Spleen (tissue), 11 donors: Measurements from ENCODE around the gene ARHGEF18. TPM values are rescaled to one million over a fixed set of nuclear protein-coding genes. Genes with fewer than 3 reads are reported as not detected.
A peak's percentile ranks its signal among the peaks of the same experiment; 100 is the strongest.

Source experiments
- DNase-seq: peaks from one replicate; pipeline ENCODE4 v3.0.0-alpha.2; 2020
- H3K27ac ChIP-seq, 8 donors: fragments of 200-600 bp; sonication (generic) in 7 of 8; 1 replicate in 4 of 8; 2 replicates in 4 of 8; pipeline versions ENCODE4 v1.5.0 to v1.8.0; 2016 to 2021; ENCODE audit warnings: inconsistent platforms in 4 of 8, mild to moderate bottlenecking in 4 of 8, moderate library complexity in 1 of 8
- H3K27me3 ChIP-seq, 7 donors: fragments of 200-600 bp; sonication (generic) in 6 of 7; replicated peaks in 1 of 7; 1 replicate in 4 of 7; 2 replicates in 3 of 7; pipeline versions ENCODE4 v1.5.0 to v1.8.0; 2016 to 2021; ENCODE audit warnings: inconsistent platforms in 3 of 7, mild to moderate bottlenecking in 1 of 7
- H3K36me3 ChIP-seq, 6 donors: fragments of 200-600 bp; sonication (generic) in 5 of 6; 1 replicate in 4 of 6; 2 replicates in 2 of 6; pipeline versions ENCODE4 v1.5.0 to v1.8.0; 2016 to 2021; ENCODE audit warnings: inconsistent platforms in 2 of 6
- H3K4me1 ChIP-seq, 6 donors: fragments of 200-600 bp; sonication (generic) in 5 of 6; 1 replicate in 3 of 6; 2 replicates in 3 of 6; pipeline versions ENCODE4 v1.5.0 to v1.8.0; 2016 to 2021; ENCODE audit warnings: inconsistent platforms in 3 of 6
- H3K4me3 ChIP-seq, 8 donors: fragments of 200-600 bp; sonication (generic) in 7 of 8; 1 replicate in 4 of 8; 2 replicates in 4 of 8; pipeline versions ENCODE4 v1.5.0 to v1.8.0; 2016 to 2021; ENCODE audit warnings: inconsistent platforms in 4 of 8, mild to moderate bottlenecking in 4 of 8, moderate library complexity in 2 of 8
- H3K9me3 ChIP-seq, 8 donors: fragments of 200-600 bp; sonication (generic) in 7 of 8; 1 replicate in 4 of 8; 2 replicates in 4 of 8; pipeline versions ENCODE4 v1.5.0 to v1.8.0; 2016 to 2021; ENCODE audit warnings: inconsistent platforms in 4 of 8
- POLR2A ChIP-seq, 3 donors: fragments of 450-650 bp; IDR thresholded peaks; one replicate each; pipeline ENCODE4 v1.5.1; 2017; ENCODE audit warnings: antibody characterized with exemption in 3 of 3, mild to moderate bottlenecking in 1 of 3
- POLR2AphosphoS5 ChIP-seq, 3 donors: sonication (generic); formaldehyde crosslinking; IDR thresholded peaks; one replicate each; pipeline ENCODE4 v1.5.1; 2017; ENCODE audit warnings: antibody characterized with exemption in 3 of 3
- WGBS, 5 donors: extraction: QIAGEN DNeasy Blood & Tissue Kit in 3 of 5; methylation state at CpG; one replicate each; pipeline versions ENCODE4 v1.1.5 to v1.1.7; 2013 to 2018; 5-methylcytosine and 5-hydroxymethylcytosine counted together
- intact Hi-C: fragments of 100-400 bp; cut with DNase I; formaldehyde crosslinking; loops from one replicate; pipeline ENCODE4 v1.15.0; 2023; ENCODE audit warnings: low total_unique reads
- polyA plus RNA-seq, 3 donors: library from polyadenylated mRNA; stranded (reverse); fragments of 200-250 nt; gene quantifications; one replicate each; pipeline ENCODE4 v1.2.1, GENCODE V29; 2013
- total RNA-seq, 7 donors: library from RNA; depleted of rRNA in 3 of 7; stranded (reverse); fragments of >200 nt in 3 of 7; fragmentation: NEBNext Ultra II Directional in 4 of 7; extraction: Animal tissue kit (Norgen Biotek cat#: 25700) in 4 of 7; gene quantifications; one replicate each; pipeline versions ENCODE4 v1.1.0 to v1.2.1, GENCODE V29; 2016 to 2021
- TF ChIP-seq, protein P1 (sequence below), 11 experiments: fragments of 200-600 bp in 7 of 11; fragments of 450-650 bp in 4 of 11; sonication (generic) in 4 of 11; IDR thresholded peaks in 8 of 11; conservative IDR thresholded peaks in 3 of 11; 1 replicate in 7 of 11; 2 replicates in 4 of 11; pipeline versions ENCODE4 v1.4.0 to v1.8.0; 2016 to 2021; ENCODE audit warnings: antibody characterized with exemption in 11 of 11, inconsistent platforms in 4 of 11, mild to moderate bottlenecking in 1 of 11
- donor health status: healthy with polysubstance abuse.
- donor health status: DM: no; HTN: no; CAD: no; lungs with moderate emphysema.
- donor health status: DM: no; HTN: no; CAD: no.
- donor health status: Bipolar disorder and iron deficiency.
- donor health status: healthy.
- donor health status: DM: no; HTN: no; CAD: no.
- donor health status: DM: yes; HTN: yes; CAD: no.

Gene ARHGEF18
- total and polyA plus RNA-seq, 10 donors, result 24.3 to 79.8 (median 67.7) TPM

DNA sequence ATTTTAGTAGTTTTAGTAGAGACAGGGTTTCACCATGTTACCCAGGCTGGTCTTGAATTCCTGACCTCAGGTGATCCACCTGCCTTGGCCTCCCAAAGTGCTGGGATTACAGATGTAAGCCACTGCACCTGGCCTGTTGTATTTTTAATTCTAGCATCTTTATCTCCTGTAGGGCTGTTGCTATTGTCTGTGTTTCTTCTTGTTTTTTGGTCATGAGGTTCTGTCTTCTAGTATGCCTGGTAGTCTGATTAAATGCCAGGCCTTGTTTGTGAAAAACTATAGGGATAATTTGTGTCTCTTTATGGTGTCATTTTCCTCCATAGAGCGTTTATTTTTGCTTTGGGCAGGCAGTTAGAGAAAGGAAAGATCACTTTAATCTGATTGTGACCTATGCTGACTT, 3.1 kb downstream of the ARHGEF18 start:
- WGBS, 5 donors, result 75 to 97% (median 79%) methylated on average over 1 of the region's 1 CpG
- Histone ChIP-seq H3K4me3 (peak overlapping the region in 1 of 8 donors; percentile 88), H3K36me3 (peaks cover 0 to 43% (median 7%) of the 10 kb centered on the region in 6 donors), H3K27me3 (no peaks in the 10 kb centered on the region), H3K9me3 (peaks cover 0 to 15% (median 10%) of the 10 kb centered on the region in 8 donors), H3K4me1 (peaks cover 11 to 85% (median 53%) of the 10 kb centered on the region in 6 donors), H3K27ac (peak overlapping the region in 4 of 8 donors; percentile 0 to 96 (median 92))
- TF ChIP-seq POLR2A (IDR thresholded peaks at IDR 0.05) (no peak), POLR2AphosphoS5 (IDR thresholded peaks at IDR 0.05) (no peak)
- TF ChIP-seq, protein P1, sequence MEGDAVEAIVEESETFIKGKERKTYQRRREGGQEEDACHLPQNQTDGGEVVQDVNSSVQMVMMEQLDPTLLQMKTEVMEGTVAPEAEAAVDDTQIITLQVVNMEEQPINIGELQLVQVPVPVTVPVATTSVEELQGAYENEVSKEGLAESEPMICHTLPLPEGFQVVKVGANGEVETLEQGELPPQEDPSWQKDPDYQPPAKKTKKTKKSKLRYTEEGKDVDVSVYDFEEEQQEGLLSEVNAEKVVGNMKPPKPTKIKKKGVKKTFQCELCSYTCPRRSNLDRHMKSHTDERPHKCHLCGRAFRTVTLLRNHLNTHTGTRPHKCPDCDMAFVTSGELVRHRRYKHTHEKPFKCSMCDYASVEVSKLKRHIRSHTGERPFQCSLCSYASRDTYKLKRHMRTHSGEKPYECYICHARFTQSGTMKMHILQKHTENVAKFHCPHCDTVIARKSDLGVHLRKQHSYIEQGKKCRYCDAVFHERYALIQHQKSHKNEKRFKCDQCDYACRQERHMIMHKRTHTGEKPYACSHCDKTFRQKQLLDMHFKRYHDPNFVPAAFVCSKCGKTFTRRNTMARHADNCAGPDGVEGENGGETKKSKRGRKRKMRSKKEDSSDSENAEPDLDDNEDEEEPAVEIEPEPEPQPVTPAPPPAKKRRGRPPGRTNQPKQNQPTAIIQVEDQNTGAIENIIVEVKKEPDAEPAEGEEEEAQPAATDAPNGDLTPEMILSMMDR (IDR thresholded peaks at IDR 0.05 in 8 of 11, conservative IDR thresholded peaks at IDR 0.05 in 3 of 11), result no peak
- DNase-seq, result no peak
- intact Hi-C loops, result no loop called here

DNA sequence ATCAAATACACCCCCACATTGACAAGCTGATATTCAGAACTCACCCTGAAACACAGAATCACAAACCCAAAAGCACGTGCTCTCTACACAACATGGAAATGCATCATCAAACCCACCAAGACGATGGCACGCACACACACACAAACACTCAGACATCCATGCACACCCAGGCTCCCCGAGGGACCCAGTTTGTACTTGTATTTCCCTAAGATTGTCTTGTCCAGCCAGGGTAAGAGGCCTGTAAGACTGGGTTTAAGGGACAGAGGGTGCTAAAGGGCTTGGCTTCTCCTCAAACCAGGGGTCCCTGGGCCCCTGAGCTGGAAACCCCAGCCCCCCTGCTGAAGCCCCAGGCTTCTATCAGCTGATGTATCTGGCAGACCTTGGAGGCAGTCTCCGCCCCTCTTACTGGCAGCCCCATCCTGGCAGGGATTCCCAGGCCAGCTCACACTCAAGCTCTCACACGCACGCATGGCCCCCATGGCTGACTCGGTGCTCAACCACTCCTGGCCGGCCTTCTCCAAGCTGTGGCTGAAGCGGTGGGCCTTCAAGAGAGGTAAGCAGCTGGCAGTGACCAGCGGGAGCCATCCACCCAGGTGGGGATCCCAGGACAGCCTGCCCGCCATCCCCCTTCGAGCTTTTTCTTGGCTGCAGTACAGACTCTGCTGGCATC, 6.5 kb downstream of the ARHGEF18 start:
- intact Hi-C loops, result no loop called here
- Histone ChIP-seq H3K27me3 (no peaks in the 10 kb centered on the region), H3K27ac (no peak overlapping the region), H3K4me1 (peaks cover 5 to 64% (median 33%) of the 10 kb centered on the region in 6 donors), H3K9me3 (peaks cover 0 to 15% (median 10%) of the 10 kb centered on the region in 8 donors), H3K4me3 (no peak overlapping the region), H3K36me3 (peaks cover 0 to 77% (median 7%) of the 10 kb centered on the region in 6 donors)
- WGBS, 5 donors, result 81 to 96% (median 85%) methylated on average over 8 to 13 of the region's 13 CpGs
- peak; percentile 77 for DNase-seq
- peak in 1 of 3 donors; percentile 32 for TF ChIP-seq POLR2AphosphoS5 (IDR thresholded peaks at IDR 0.05)
- TF ChIP-seq POLR2A (IDR thresholded peaks at IDR 0.05), result no peak

DNA sequence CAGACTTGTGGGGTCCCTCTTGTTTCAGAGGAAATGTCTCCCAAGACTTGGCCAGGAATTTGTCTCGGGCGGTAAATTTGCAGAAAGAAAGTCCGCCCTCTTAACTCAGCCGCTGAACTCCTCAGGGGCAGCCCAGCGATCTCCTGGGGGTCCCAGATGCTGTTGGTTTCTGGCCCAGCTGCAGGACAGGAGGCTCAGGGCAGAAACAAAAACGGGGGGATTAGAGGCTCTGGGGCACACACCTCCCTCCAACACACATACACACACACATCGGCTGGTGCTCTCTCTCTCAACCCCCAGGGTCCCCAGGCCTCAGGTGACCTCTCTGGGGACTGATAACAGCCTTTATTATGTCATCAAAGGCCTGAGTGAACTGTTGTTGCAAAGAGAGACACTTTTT, 7.1 kb downstream of the ARHGEF18 start:
- Histone ChIP-seq H3K27me3 (no peaks in the 10 kb centered on the region), H3K27ac (no peak overlapping the region), H3K9me3 (peaks cover 0 to 15% (median 10%) of the 10 kb centered on the region in 8 donors), H3K4me3 (no peak overlapping the region), H3K4me1 (peaks cover 5 to 63% (median 30%) of the 10 kb centered on the region in 6 donors), H3K36me3 (peaks cover 0 to 83% (median 8%) of the 10 kb centered on the region in 6 donors)
- intact Hi-C loops, result no loop called here
- no peak for TF ChIP-seq POLR2AphosphoS5 (IDR thresholded peaks at IDR 0.05)
- no peak for TF ChIP-seq POLR2A (IDR thresholded peaks at IDR 0.05)
- TF ChIP-seq, protein P1 (IDR thresholded peaks at IDR 0.05 in 8 of 11, conservative IDR thresholded peaks at IDR 0.05 in 3 of 11), result no peak
- 75 to 86% (median 81%) methylated on average over 7 of the region's 7 CpGs for WGBS, 5 donors
- peak; percentile 34 for DNase-seq

DNA sequence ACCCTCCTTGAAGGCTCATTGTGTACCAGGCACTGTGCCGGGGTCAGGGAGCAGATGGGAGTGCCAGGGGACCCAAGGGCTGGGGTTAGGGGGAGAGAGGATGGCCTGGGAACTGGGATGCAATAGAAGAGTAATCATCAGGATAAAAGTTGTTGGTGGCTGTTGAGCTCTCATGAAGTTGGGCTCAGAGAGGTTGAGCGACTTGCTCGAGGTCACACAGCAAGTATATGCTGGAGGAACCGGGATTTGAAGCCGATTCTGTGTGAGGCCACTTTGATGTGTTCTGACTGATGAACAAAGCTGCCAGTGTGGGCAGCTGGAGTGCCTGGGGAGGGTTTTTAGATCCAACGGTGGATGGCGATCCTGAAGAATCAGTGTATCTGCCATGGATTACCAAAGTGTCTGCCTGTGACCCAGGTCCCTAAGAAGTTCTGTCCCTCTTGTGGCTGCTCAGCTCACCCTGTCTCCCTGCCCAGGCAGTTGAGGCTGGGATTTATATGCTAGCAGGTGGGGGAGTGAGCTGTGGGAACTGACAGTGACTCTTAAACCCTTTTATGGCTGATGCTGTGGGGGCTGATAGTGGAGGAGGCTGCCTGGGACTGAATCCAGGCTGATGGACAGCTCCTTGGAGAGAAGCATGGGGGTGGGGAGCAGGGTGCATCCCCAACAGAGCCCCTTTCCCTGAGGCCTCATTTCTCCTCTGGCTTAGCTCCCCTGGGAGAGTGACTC, 8.3 kb downstream of the ARHGEF18 start:
- no peak for DNase-seq
- no peak for TF ChIP-seq POLR2A (IDR thresholded peaks at IDR 0.05)
- no peak for TF ChIP-seq POLR2AphosphoS5 (IDR thresholded peaks at IDR 0.05)
- TF ChIP-seq, protein P1 (IDR thresholded peaks at IDR 0.05 in 8 of 11, conservative IDR thresholded peaks at IDR 0.05 in 3 of 11), result no peak
- H3K4me1 ChIP-seq, result peaks cover 5 to 60% (median 28%) of the 10 kb centered on the region in 6 donors
- peaks cover 0 to 3% (median 2%) of the 10 kb centered on the region in 8 donors for H3K9me3 ChIP-seq
- WGBS, 5 donors, result 90 to 95% (median 91%) methylated on average over 7 of the region's 7 CpGs
- H3K4me3 ChIP-seq, result no peak overlapping the region
- intact Hi-C loops, result no loop called here
- no peaks in the 10 kb centered on the region for H3K27me3 ChIP-seq
- H3K36me3 ChIP-seq, result peaks cover 0 to 84% (median 12%) of the 10 kb centered on the region in 6 donors
- H3K27ac ChIP-seq, result no peak overlapping the region
